ENCODE measurements around the gene ONECUT1. TPM values are rescaled to one million over a fixed set of nuclear protein-coding genes. Genes with fewer than 3 reads are reported as not detected.

Gene ONECUT1
- total RNA-seq, 1 experiment from 2014 or later = 35.9 TPM

- TF ChIP-seq SMAD3 (CRISPR knock-in tag; IDR thresholded peaks at IDR 0.05; ENCODE audit: borderline replicate concordance) (no peak), FOXK1 (CRISPR knock-in tag; IDR thresholded peaks at IDR 0.05) (no peak)
Observed at GRCh38 chr15:52765785-52766184, 24.4 kb downstream of the ONECUT1 start (continued).

- no peak for TF ChIP-seq ZNF138 (CRISPR knock-in tag; conservative IDR thresholded peaks at IDR 0.05)
- TF ChIP-seq CTCF (IDR thresholded peaks at IDR 0.05) = no peak
- TF ChIP-seq NR2C2 (CRISPR knock-in tag; IDR thresholded peaks at IDR 0.05) = no peak
- no peak for TF ChIP-seq STAT6 (CRISPR knock-in tag; conservative IDR thresholded peaks at IDR 0.05; ENCODE audit: low read depth)
- TF ChIP-seq, protein P1, sequence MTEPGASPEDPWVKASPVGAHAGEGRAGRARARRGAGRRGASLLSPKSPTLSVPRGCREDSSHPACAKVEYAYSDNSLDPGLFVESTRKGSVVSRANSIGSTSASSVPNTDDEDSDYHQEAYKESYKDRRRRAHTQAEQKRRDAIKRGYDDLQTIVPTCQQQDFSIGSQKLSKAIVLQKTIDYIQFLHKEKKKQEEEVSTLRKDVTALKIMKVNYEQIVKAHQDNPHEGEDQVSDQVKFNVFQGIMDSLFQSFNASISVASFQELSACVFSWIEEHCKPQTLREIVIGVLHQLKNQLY (CRISPR knock-in tag; IDR thresholded peaks at IDR 0.05) = no peak
- TF ChIP-seq NFATC4 (CRISPR knock-in tag; IDR thresholded peaks at IDR 0.05) = no peak
- TF ChIP-seq ETV6 (CRISPR knock-in tag; IDR thresholded peaks at IDR 0.05) = no peak
- no peak for TF ChIP-seq RORB (CRISPR knock-in tag; IDR thresholded peaks at IDR 0.05)
- no peak for TF ChIP-seq NR3C1 (CRISPR knock-in tag; conservative IDR thresholded peaks at IDR 0.05; ENCODE audit: low read depth)
- TF ChIP-seq SP1 (CRISPR knock-in tag; conservative IDR thresholded peaks at IDR 0.05) = no peak
- no peak for TF ChIP-seq ZNF232 (CRISPR knock-in tag; IDR thresholded peaks at IDR 0.05)
- no peak for TF ChIP-seq CREB1 (CRISPR knock-in tag; IDR thresholded peaks at IDR 0.05)
- no peak for TF ChIP-seq CREM (CRISPR knock-in tag; IDR thresholded peaks at IDR 0.05)
- TF ChIP-seq, protein P2, sequence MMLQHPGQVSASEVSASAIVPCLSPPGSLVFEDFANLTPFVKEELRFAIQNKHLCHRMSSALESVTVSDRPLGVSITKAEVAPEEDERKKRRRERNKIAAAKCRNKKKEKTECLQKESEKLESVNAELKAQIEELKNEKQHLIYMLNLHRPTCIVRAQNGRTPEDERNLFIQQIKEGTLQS (CRISPR knock-in tag; conservative IDR thresholded peaks at IDR 0.05) = no peak
- no peak for TF ChIP-seq EMX1 (CRISPR knock-in tag; IDR thresholded peaks at IDR 0.05)
- H3K36me3 Mint-ChIP-seq = peaks cover 33% of the 10 kb centered on the region
Observed at GRCh38 chr15:52764731-52765130, 25.4 kb downstream of the ONECUT1 start.

GRCh38 chr15:52762621-52763020, 27.5 kb downstream of the ONECUT1 start:
- ChIA-PET POLR2A (no interaction called here), CTCF (no interaction called here)
- Mint-ChIP-seq H3K36me3 (peaks cover 47% of the 10 kb centered on the region), H3K27me3 (ENCODE audit: low read depth) (no peaks in the 10 kb centered on the region), H3K4me3 (no peak overlapping the region), H3K4me1 (peaks cover 34% of the 10 kb centered on the region), H3K27ac (peak overlapping the region; percentile 2; the same call in 1 of the 2 replicates), H3K9me3 (no peaks in the 10 kb centered on the region)
- ATAC-seq (no peak), DNase-seq (ENCODE audit: low spot score) (no peak)
- TF ChIP-seq, protein P3, sequence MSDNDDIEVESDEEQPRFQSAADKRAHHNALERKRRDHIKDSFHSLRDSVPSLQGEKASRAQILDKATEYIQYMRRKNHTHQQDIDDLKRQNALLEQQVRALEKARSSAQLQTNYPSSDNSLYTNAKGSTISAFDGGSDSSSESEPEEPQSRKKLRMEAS (CRISPR knock-in tag; IDR thresholded peaks at IDR 0.05) = no peak
- TF ChIP-seq MYBL2 (CRISPR knock-in tag; IDR thresholded peaks at IDR 0.05) = no peak
- TF ChIP-seq GABPB1 (CRISPR knock-in tag; IDR thresholded peaks at IDR 0.05) = no peak
- TF ChIP-seq NFATC4 (CRISPR knock-in tag; IDR thresholded peaks at IDR 0.05) = no peak
- TF ChIP-seq, protein P4, sequence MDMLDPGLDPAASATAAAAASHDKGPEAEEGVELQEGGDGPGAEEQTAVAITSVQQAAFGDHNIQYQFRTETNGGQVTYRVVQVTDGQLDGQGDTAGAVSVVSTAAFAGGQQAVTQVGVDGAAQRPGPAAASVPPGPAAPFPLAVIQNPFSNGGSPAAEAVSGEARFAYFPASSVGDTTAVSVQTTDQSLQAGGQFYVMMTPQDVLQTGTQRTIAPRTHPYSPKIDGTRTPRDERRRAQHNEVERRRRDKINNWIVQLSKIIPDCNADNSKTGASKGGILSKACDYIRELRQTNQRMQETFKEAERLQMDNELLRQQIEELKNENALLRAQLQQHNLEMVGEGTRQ (CRISPR knock-in tag; IDR thresholded peaks at IDR 0.05) = no peak
- no peak for TF ChIP-seq PRRX2 (CRISPR knock-in tag; IDR thresholded peaks at IDR 0.05)
- TF ChIP-seq, protein P5, sequence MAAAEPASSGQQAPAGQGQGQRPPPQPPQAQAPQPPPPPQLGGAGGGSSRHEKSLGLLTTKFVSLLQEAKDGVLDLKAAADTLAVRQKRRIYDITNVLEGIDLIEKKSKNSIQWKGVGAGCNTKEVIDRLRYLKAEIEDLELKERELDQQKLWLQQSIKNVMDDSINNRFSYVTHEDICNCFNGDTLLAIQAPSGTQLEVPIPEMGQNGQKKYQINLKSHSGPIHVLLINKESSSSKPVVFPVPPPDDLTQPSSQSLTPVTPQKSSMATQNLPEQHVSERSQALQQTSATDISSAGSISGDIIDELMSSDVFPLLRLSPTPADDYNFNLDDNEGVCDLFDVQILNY (CRISPR knock-in tag; IDR thresholded peaks at IDR 0.05) = no peak
- TF ChIP-seq TEAD4 (CRISPR knock-in tag; IDR thresholded peaks at IDR 0.05) = no peak
- no peak for TF ChIP-seq CTCF (IDR thresholded peaks at IDR 0.05)
- TF ChIP-seq ELF4 (CRISPR knock-in tag; IDR thresholded peaks at IDR 0.05; ENCODE audit: low read depth) = no peak
- TF ChIP-seq CBFB (CRISPR knock-in tag; IDR thresholded peaks at IDR 0.05; ENCODE audit: low read depth) = no peak

More at GRCh38 chr15:52764731-52765130, 25.4 kb downstream of the ONECUT1 start:
- ChIA-PET CTCF (interaction anchor here (1.4 to 3.2 kb wide), 4 partner anchors 10 to 41 kb away, joined by 3 to 25 read pairs (median 15); no protein-coding TSS in a partner anchor), POLR2A (no interaction called here)
- no peaks in the 10 kb centered on the region for H3K27me3 Mint-ChIP-seq (ENCODE audit: low read depth)
- no peak for ATAC-seq
- H3K27ac Mint-ChIP-seq = no peak overlapping the region
- H3K4me3 Mint-ChIP-seq = no peak overlapping the region
- H3K9me3 Mint-ChIP-seq = no peaks in the 10 kb centered on the region
- DNase-seq (ENCODE audit: low spot score) = no peak
- H3K4me1 Mint-ChIP-seq = peaks cover 36% of the 10 kb centered on the region
